Hypothalamus (tissue), 51 donors: ENCODE measurements around the gene UMODL1.

Experiments used
- DNase-seq, 51 donors: peaks; one replicate each; lab custom pipeline; 2025; lab: John Stamatoyannopoulos, UW

The UMODL1 gene

GRCh38 chr21:42039470-42039901 is 31.6 kb upstream of the UMODL1 start:
- DNase-seq = no peak

GRCh38 chr21:42039911-42040351 is 31.2 kb upstream of the UMODL1 start:
- no peak for DNase-seq

- no peak for DNase-seq
These were observed 30.5 kb upstream of the UMODL1 start for GRCh38 chr21:42040411-42041180.

- DNase-seq = no peak
These were observed 29.9 kb upstream of the UMODL1 start for GRCh38 chr21:42041246-42041645.

GRCh38 chr21:42041711-42042110 is 29.4 kb upstream of the UMODL1 start:
- DNase-seq = no peak

GRCh38 chr21:42042651-42043050 is 28.5 kb upstream of the UMODL1 start:
- no peak for DNase-seq

GRCh38 chr21:42043201-42043895 is 27.8 kb upstream of the UMODL1 start:
- no peak for DNase-seq

GRCh38 chr21:42043961-42044360 is 27.2 kb upstream of the UMODL1 start:
- DNase-seq = no peak

- DNase-seq = no peak
These were observed 26.1 kb upstream of the UMODL1 start for GRCh38 chr21:42044871-42045495.

- peak in 26 of 51 donors; percentile 9 to 74 (median 44) for DNase-seq
These were observed 23.1 kb upstream of the UMODL1 start for GRCh38 chr21:42047821-42048613.

- DNase-seq = no peak
These were observed 22.1 kb upstream of the UMODL1 start for GRCh38 chr21:42048870-42049577.

- DNase-seq = no peak
These were observed 21.3 kb upstream of the UMODL1 start for GRCh38 chr21:42049578-42050430.

GRCh38 chr21:42051788-42052187 is 19.3 kb upstream of the UMODL1 start:
- no peak for DNase-seq

- no peak for DNase-seq
These were observed 15.7 kb upstream of the UMODL1 start for GRCh38 chr21:42055425-42055824.

GRCh38 chr21:42056468-42056867 is 14.6 kb upstream of the UMODL1 start:
- DNase-seq = no peak

- DNase-seq = peak in 1 of 51 donors; percentile 5
These were observed 14.0 kb upstream of the UMODL1 start for GRCh38 chr21:42056996-42057689.

GRCh38 chr21:42057851-42058437 is 13.2 kb upstream of the UMODL1 start:
- DNase-seq = no peak

GRCh38 chr21:42058631-42059111 is 12.4 kb upstream of the UMODL1 start:
- no peak for DNase-seq
